Activated T-cell treated with anti-CD3 and anti-CD28 coated beads for 1 hour (primary cell): Measurements from ENCODE around the gene HSBP1L1.

Experiments
- DNase-seq: peaks from one replicate; pipeline ENCODE4 v3.0.0-alpha.2; 2020; ENCODE audit warnings: low read depth

HSBP1L1 gene

DNA sequence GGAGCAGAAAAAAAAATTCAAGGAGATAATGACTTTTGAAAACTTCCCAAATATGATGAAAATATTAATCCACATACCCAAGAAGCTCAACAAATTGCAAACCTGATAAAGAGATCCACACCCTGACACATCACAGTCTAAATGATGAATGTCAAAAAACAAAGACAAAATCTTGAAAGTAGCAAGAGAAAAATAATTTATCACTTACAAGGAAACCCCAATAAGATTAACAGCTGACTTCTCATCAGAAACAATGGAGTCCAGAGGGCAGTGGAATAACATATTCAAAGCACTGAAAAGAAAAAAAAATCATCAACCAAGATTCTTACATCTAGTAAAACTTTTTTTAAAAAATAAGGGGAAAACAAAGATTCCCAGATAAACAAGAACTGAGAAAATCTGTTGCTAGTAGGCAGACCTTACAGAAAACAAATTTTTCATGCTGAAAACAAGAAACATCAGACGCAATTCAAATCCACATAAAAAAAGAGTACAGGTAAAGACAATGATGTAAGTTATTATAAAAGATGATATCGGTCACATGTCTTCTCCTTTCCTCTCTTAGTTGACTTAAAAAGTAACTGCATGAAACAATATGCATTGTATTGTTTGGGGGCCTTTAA is 34.3 kb upstream of the HSBP1L1 start:
- no peak for DNase-seq

DNA sequence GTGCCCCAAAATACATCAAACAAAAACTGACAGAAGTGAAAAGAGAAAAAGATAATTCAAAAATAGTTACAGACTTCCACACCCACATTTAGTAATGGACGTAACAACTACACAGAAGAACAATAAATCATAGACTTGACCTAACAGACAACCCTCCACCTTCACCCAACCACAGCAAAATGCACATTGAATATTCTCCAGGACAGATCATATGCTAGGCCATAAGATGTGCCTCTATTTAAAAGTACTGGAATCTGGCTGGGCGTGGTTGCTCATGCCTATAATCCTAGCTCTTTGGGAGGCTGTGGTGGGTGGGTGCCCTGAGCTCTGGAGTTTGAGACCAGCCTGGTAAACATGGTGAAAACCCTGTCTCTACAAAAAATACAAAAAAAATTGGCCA is 33.0 kb upstream of the HSBP1L1 start:
- no peak for DNase-seq

DNA sequence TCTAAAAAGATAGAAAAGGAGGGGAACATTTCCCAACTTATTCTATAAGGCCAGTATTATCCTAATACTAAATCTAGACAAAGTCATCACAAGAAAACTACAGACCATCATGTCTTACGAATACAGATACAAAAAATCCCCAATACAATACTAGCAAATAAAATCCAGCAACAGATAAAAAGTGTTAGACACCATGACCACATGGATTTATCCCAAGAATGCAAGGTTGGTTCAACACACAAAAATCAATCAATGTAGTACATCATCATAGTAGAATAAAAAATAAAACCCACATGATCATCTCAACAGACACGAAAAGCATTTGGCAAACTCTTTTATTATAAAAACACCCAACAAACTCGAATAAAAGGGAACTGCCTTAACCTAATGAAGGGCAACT is 31.5 kb upstream of the HSBP1L1 start:
- DNase-seq: no peak

DNA sequence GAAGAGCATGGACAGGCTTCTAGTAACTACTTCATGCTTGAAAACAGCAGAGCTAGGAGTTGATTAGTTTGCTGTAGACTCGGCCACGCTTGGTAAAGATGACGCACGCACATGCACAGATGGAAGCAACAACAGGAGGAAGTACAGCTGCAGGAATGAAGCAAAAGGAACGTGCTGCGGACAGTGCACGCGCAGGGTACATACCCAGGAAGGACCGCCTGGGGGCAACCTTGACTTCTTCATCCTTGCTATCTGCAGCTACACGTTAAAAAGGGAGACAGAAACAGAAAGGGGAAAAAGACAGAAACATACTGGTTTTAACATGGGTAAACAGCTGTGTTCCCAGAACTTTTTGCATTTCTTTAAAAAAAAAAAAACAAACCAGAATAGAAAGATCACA is 30.7 kb upstream of the HSBP1L1 start:
- DNase-seq: no peak

DNA sequence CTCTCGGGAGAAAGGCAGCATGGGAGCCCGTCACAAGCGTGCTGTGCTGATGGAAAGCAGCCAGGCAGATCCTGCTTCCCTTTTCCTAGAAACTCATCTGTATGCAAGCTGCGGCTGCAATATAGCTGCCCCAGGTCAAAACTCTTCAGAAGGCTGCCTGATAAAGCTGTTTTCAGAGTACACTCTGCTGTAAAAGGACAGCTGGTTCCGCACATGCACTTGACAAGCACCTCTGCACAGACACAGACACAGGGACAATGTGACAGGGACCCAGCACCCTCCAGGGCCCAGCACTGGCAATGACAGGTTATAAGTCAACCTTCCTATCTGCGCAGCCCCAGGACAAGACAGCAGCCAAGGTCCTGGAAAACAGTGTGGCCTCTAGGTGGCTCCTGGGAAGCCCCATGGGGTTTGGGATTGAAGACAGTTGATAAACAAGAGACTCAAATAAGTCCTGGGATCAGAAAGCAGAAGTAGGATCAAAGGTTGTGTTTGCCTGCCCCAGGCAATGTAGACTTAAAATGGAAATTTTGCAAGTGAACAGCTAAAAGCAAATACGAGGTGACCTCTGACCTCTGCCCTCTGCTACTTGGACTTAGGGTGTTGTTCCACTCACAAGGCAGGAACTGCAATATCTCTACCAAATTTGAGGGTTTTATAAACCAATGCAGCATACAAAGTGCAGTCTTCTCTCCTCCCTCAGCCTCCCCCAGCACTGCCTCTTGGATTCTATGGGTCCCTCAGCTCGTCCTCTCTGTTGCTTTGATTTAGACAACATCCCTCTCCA is 29.9 kb upstream of the HSBP1L1 start:
- no peak for DNase-seq

DNA sequence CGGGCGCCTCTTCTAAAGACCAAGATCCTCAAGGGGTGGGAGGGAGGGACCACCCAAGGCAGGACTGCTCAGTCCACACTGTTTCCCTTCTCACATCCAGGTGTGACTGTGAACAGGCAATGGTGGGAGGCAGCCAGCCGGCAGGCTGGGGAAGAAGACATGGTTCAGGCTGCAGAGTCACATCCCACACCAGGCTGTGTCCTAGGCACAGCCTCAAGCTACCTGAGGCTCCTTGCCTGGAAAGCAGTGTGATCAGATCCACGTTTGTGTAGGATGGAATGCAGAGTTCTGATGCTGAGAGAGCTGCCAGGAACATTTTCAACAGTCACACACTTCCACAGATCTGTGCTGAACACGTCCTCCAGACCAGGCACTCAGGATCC is 29.4 kb upstream of the HSBP1L1 start:
- no peak for DNase-seq

DNA sequence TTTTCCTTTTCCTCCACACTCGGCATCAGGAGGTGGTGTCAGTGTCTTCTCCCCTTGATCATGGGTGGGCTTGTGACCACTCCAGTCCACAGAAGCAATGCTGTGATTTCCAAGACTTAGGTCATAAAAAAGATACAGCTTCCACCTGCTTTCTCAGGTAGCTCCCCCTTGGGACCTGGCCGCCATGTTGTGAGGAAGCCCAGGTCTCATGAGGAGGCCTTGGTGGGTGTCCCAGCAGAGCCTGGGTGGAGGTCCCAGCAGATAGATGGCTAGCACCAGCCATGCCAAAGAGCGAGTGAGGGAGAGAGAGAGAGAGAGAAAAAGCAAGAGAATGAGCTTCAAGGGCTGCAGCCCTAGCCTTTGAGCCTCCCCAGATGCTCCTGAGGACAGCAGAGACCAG is 28.9 kb upstream of the HSBP1L1 start:
- no peak for DNase-seq

DNA sequence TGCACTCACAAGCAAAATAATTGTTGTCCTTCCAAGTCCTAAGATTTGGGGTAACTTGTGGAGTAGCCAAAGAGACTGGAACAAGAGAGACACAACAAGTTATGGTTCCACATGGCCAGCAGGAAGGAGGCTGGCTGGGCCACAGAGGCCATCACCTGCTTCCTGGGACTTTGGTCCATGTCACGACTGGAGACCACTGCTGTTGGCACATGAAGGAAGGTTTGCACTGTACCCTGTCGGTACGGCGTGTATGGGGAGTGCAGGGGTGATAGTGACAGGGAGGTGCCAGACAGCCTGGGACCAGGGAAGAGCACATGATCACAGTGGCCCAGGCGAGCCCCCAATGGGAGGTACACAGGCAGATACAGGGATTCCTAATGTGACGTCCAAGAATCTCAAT is 28.5 kb upstream of the HSBP1L1 start:
- no peak for DNase-seq

DNA sequence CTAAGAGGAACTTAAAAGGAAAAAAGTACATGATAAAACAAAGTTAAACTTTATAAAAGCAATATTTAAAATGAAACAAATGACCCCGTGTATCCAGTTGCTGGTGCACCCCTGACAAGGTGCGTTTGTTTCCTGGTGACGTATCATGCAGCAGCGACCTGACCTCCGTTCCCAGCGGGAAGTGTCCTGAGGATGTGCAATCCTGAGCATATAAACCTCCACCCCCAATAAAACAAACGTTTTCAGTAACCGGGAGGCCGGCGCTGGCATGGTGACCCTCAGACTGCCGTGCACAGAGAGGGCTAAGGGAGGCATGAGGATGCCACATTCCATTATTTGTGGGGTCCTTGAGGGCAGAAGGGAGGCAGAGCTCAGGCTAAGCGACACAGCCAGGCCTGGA is 27.8 kb upstream of the HSBP1L1 start:
- no peak for DNase-seq

DNA sequence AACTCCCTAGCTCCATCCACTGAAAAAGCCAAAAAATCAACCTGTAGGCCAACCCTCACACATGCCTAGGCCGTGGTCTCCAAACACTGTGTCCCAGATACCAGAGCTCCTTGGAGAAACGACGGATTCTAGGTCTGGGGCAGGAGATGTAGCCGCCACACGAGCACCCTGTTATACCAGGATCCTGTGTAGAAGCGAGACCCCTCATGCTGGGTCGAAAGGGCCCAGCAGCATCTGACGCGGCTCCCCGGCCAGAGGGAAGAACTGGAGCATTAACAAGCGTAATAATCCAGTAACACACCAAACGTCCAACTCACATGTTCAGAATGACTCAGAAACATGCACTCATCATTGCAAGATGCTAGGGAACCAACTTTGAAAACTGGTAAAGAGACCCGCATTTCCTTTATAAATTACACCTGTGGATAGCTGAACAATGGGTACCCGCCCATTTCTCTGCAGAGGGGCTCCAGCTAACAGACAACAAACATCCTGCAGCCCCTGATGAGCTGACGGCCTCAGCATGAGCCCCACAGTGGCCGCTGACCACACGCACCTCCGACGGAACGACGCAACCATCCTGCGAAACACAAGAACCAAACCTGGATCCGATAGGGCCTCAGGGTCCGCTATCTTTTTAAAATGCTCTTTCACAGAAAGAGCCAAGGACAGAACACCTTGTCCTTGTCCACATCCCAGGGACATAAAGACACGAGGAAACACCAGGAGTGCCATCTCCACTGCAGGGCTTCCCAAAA is 27.2 kb upstream of the HSBP1L1 start:
- no peak for DNase-seq

DNA sequence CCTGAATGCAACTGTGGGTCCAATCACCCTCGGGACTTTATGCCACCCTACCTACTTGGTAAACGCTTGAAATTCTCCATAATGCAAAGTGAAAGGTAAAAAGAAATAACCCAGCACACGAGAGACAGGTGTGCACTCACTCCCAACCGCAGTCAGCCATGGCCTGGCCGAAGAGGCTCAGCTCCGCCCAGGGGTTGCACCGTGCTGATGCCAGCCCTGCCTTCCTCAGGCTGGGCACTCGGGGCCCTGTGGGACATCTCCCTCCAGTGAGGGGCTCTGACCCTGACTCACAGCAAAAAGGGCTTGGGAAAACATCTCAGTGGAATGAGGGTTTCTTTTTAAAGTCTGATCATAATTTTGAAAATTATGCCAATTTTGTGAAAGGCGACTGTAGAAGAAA is 26.2 kb upstream of the HSBP1L1 start:
- DNase-seq: no peak

DNA sequence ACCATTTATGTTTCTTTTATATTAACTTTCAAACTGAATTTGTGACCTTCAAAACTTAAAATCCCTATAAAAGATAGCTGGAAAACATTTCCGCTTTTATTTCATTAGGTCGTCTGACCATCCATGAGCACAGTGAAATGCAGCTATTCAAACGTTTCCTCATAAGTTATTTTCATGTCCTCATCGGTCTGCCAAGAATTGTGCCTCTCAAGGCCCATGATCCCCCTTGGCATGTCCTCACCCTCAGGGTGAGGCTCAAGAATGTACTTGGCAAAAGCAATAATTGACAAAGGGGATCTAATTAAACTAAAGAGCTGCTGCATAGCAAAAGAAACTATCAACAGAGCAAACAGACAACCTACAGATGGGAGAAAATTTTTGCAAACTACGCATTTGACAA is 25.3 kb upstream of the HSBP1L1 start:
- no peak for DNase-seq

DNA sequence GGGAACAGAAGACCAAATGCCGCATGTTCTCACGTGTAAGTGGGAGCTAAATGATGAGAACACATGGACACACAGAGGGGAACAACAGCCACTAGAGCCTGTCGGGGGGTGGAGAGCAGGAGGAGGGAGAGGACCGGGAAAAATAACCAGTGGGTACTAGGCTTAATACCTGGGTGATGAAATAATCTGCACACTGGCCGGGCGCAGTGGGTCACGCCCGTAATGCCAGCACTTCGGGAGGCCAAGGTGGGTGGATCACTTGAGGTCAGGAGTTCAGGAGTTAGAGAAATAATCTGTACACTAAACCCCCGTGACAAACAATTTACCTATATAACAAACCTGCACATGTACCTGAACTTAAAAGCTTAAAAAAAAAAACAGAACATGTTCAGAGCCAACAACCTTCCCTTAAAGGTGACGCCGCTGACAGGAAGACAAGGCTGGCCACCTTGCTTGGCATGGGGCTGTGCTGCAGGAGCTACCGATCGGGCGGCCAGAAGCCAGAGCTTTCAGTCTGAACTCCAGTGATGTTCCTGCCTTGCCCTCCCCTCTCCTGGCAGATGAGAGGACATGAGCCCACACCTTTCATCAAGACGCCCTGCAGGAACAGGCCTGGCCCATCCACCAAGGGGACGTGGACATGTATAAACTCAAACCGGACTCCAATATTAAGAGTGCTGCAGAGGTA is 24.2 kb upstream of the HSBP1L1 start:
- DNase-seq: no peak

DNA sequence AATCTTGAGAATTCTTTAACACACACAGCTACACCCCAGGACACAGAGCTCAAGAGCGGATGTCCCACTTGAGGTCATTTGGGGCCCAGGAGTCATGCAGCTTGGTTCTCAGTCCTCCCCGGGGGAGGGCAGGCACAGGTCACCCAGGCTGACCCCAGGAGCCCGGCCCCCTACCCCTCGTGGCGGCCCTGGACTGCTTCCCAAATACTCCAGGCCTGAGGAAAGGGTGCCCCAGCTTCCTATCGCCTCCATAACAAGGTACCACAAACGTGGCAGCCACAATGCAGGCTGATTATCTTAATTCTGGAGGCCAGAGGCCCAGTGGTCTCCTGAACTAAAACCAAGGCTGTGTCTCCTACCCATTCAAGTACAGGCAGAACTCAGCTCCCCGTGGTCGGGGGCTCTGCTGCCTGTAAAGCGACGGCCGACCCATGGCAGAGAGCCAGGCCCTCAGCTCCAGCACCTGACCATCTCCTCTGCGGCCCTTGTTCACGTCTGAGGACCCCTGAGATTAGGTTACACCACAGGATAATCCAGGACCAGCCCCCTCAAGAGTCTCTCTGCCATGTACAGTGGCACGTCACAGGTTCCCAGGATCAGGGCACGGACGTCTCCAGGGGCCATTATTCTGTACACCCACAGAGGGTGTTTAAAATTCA is 23.5 kb upstream of the HSBP1L1 start:
- DNase-seq: no peak

DNA sequence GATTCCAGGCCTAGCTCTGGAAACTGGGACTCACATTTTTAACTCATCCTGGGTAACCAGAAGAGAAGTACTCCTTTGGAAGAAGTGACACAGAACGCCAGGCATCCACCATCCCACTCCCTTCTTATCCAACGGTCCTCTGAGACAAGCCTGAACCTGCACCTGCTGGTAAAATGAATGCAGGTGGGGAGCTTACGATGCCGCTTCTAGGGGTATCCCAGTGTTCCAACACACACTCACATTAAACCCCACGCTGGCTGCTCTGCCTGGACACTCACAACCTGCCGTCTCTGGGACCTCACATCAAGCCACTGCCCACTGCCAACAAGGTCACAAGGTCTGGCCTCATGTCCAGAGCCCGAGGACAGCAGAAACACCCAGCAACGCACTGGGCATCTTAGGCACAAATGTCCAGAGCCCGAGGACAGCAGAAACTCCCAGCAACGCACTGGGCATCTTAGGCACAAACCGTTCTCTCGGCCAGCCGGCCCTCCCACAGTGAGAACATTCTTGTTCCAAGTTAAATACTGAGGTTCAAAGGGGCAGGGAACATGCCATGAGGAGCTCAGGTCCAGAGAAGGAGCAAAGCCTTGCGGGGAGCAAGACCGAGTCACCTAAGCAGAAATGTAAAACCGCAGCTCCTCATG is 22.8 kb upstream of the HSBP1L1 start:
- no peak for DNase-seq

DNA sequence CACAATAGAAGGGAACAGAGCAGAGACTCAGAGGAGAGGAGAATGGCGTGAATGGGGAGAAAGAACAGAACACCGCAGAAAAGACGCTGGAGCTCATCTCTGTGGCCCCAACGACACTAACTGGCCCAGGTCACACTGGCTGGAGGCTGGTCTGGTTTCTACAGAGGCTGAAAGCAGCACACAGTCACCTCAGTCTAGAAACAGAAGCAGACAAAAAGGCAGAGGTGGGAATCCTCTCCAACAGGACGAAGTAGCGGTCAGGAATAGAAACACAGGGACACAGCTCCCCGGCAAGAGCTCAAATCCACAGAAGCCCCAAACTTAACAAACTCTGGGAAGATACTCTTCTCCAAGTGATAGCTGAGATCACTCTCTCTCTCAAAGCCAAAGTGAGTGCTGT is 22.2 kb upstream of the HSBP1L1 start:
- DNase-seq: no peak

DNA sequence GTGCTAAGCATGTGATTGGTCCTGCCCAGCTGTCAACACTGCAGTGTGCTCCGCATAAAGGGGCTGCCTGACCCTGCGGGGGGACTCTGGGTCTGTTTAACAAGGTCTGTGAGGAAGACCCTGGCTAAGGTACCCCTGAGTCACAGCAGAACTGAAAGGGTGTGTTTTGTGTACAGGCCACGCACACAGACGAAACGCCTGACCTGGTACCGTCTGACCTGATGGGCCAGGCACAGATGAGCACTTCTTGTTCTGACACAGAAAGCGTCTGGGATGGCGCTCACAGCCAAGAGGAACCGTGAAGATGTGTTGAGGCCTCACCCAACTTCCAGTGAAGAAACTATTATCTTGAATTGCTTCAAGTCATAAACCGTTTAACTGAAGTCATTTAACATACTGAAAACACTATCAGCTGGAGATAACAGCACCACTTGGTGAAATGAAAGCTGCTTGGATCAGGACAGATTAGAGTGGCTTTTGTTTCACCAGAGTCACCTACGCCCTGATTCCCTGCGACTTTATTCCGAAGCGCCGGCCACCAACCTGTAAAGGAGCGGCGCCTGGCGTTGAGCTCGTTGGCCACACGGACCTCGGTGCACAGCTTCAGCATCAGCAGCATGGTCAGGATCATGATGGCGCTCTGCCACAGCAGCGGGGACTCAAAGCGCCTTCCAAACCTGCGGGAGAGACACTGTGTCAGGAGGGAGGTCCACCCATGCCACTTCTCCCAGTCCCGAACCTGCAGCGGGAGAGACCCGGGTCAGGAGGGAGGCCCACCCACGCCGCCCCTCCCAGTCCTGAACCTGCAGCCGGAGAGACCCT is 21.4 kb upstream of the HSBP1L1 start:
- no peak for DNase-seq

DNA sequence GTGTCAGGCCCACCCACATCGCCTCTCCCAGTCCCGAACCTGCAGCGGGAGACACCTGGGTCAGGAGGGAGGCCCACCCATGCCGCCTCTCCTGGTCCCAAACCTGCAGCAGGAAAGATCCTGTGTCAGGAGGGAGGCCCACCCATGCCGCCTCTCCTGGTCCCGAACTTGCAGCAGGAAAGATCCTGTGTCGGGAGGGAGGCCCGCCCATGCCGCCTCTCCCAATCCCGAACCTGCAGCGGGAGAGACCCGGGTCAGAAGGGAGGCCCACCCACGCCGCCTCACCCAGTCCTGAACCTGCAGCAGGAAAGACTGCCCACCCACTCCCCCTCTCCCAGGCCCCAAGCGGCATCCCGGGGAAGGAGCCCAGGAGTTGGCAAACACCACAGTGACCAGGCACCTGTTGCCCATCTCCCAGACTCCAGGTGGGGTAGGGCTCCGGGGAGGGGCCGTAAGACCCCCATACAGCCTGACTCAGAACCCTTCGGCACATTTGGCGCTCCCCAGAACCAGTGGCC is 20.8 kb upstream of the HSBP1L1 start:
- no peak for DNase-seq

DNA sequence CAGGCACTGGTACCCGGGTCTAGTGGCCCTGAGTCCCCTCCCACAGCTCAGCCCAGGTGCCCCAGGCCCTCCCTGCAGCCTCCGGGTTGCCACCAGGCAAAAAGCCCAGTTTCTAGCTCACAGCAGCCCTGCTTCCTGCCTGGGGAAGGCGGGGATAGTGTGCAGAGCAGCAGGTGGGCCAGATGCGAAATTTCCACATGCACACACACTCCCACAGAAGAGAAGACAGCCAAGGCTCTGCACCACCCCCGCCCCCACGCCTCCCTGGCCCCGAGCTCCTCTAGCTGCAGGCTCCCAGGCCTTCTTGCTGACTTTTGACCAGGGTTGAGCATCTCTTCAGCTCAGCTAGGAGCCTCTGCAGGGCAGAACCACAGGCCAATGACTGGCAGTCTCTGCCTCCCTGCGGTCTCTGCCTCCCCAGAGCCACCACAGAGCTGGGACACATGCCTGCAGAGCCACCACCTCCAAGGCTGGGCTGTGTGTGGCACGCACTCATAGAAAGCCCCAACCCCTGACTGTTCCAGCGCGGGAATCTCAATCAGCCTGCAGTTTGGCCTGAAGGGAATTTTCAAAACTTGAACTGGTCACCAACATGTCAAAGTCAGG is 20.2 kb upstream of the HSBP1L1 start:
- no peak for DNase-seq

DNA sequence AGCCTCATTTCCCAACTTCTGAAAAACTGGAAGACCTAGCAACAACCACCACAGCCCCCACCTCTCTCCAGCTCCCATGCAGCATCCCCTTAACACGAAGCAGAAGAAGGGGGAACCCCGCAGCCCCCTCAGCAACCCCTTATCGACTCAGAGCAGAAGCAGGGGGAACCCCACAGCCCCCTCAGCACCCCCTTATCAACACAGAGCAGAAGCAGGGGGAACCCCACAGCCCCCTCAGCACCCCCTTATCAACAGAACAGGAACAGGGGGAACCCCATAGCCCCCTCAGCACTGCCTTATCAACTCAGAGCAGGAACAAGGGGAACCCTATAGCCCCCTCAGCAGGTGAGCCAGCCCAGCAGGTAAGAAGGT is 19.7 kb upstream of the HSBP1L1 start:
- no peak for DNase-seq
